Fibroblast of the aortic adventitia (primary cell): ENCODE measurements around the gene IL17RC. TPM values are rescaled to one million over a fixed set of nuclear protein-coding genes. Genes with fewer than 3 reads are reported as not detected.
A peak's percentile ranks its signal among the peaks of the same experiment; 100 is the strongest.

Experiments used
- DNase-seq: peaks from one replicate; pipeline ENCODE4 v3.0.0-alpha.2; 2010; ENCODE audit warnings: low read depth
- H3K4me3 ChIP-seq: 2 replicates; pipeline ENCODE4 v1.5.1; 2011; ENCODE audit warnings: low read depth, mild to moderate bottlenecking, control low read depth, low read length, moderate library complexity
- CTCF ChIP-seq: IDR thresholded peaks from 2 replicates; pipeline ENCODE4 v1.5.1; 2011; ENCODE audit warnings: mild to moderate bottlenecking, low read length, control low read depth, inconsistent platforms; ENCODE audit not compliant: insufficient read depth
- total RNA-seq: library from RNA; depleted of rRNA; stranded (reverse); fragments of >200 nt; gene quantifications from 2 replicates; pipeline ENCODE4 v1.2.3, GENCODE V29; 2012; ENCODE audit warnings: low replicate concordance

Gene IL17RC
- total RNA-seq, 1 donor: 52.2 TPM

GRCh38 chr3:9878700-9879099, 38.2 kb upstream of the IL17RC start:
- H3K4me3 ChIP-seq: no peak overlapping the region
- TF ChIP-seq CTCF: no peak
- no peak for DNase-seq

GRCh38 chr3:9879830-9880549, 36.9 kb upstream of the IL17RC start, which contains the start of gene CIDEC:
Gene CIDEC, minus strand, starts transcription at chr3:9880253. Its CDS starts 1,767 bp downstream, at chr3:9878486.
- TF ChIP-seq CTCF: no peak
- DNase-seq: no peak
- H3K4me3 ChIP-seq: no peak within 1 kb of the TSS

- no peak for DNase-seq
- TF ChIP-seq CTCF: no peak
Measured at GRCh38 chr3:9881441-9881840, 35.5 kb upstream of the IL17RC start.

GRCh38 chr3:9883706-9884554, 33.0 kb upstream of the IL17RC start:
- DNase-seq: peak; percentile 69
- TF ChIP-seq CTCF: no peak
- H3K4me3 ChIP-seq: no peak overlapping the region

More at GRCh38 chr3:9881441-9881840, 35.5 kb upstream of the IL17RC start:
- H3K4me3 ChIP-seq: no peak overlapping the region

GRCh38 chr3:9884555-9885165, 32.2 kb upstream of the IL17RC start:
- no peak overlapping the region for H3K4me3 ChIP-seq
- DNase-seq: peak; percentile 83
- no peak for TF ChIP-seq CTCF

- no peak for TF ChIP-seq CTCF
- no peak for DNase-seq
- no peak overlapping the region for H3K4me3 ChIP-seq
Measured at GRCh38 chr3:9886328-9886727, 30.6 kb upstream of the IL17RC start.
